Transverse colon (tissue), 3 donors: ENCODE measurements around the gene OR2T5.
"Not testable (repeated sequence)": the region's sequence is repeated elsewhere in the genome, so short reads cannot be mapped to it uniquely, and the experiment has no call there.

Experiments used
- CTCF ChIP-seq, 5 experiments: fragments of 200-600 bp in 3 of 5; fragments of 450-650 bp in 2 of 5; sonication (generic) in 3 of 5; IDR thresholded peaks; 1 replicate in 2 of 5; 2 replicates in 3 of 5; pipeline ENCODE4 v1.5.1; 2016 to 2017; ENCODE audit warnings: antibody characterized with exemption in 5 of 5, inconsistent platforms in 3 of 5, mild to moderate bottlenecking in 2 of 5, moderate library complexity in 1 of 5
- POLR2A ChIP-seq: fragments of 450-650 bp; IDR thresholded peaks from one replicate; pipeline ENCODE4 v1.6.1; 2016; ENCODE audit warnings: antibody characterized with exemption, mild to moderate bottlenecking, moderate library complexity

- TF ChIP-seq CTCF (IDR thresholded peaks at IDR 0.05); POLR2A: not testable (repeated sequence)
Measured at GRCh38 chr1:248496661-248497060, 8.3 kb downstream of the OR2T5 start.
